Epithelial cell of esophagus (primary cell): ENCODE data around the gene PDLIM7.

ENCODE experiments used
- DNase-seq: peaks from one replicate; pipeline ENCODE4 v3.0.0; 2010; ENCODE audit warnings: low read depth
- H3K4me3 ChIP-seq: 2 replicates; pipeline ENCODE4 v1.5.1; 2011; ENCODE audit warnings: mild to moderate bottlenecking, low read length, control low read depth
- CTCF ChIP-seq: IDR thresholded peaks from 2 replicates; pipeline ENCODE4 v1.5.1; 2011; ENCODE audit warnings: low read depth, mild to moderate bottlenecking, low read length, control low read depth, inconsistent platforms; ENCODE audit not compliant: insufficient read depth; ENCODE audit errors: missing control alignments

PDLIM7 gene

GRCh38 chr5:177483994-177484901 is 13.2 kb downstream of the PDLIM7 start:
- no peak for TF ChIP-seq CTCF
- no peak for DNase-seq
- no peak overlapping the region for H3K4me3 ChIP-seq

GRCh38 chr5:177483042-177483441 is 14.4 kb downstream of the PDLIM7 start:
- H3K4me3 ChIP-seq: no peak overlapping the region
- DNase-seq: no peak
- TF ChIP-seq CTCF: no peak

GRCh38 chr5:177482359-177482795 is 15.0 kb downstream of the PDLIM7 start:
- no peak for TF ChIP-seq CTCF
- no peak for DNase-seq

GRCh38 chr5:177479774-177480173 is 17.6 kb downstream of the PDLIM7 start:
- H3K4me3 ChIP-seq: no peak overlapping the region
- TF ChIP-seq CTCF: no peak
- DNase-seq: no peak

More at GRCh38 chr5:177482359-177482795, 15.0 kb downstream of the PDLIM7 start:
- no peak overlapping the region for H3K4me3 ChIP-seq

- H3K4me3 ChIP-seq: no peak overlapping the region
- TF ChIP-seq CTCF: no peak
- peak; percentile 67 for DNase-seq
These were observed 18.4 kb downstream of the PDLIM7 start for GRCh38 chr5:177478711-177479646.

- no peak for DNase-seq
- no peak for TF ChIP-seq CTCF
- no peak overlapping the region for H3K4me3 ChIP-seq
These were observed 19.5 kb downstream of the PDLIM7 start for GRCh38 chr5:177477701-177478477.
